Fibroblast of peridontal ligament (primary cell): ENCODE measurements around the gene MBOAT2.
A peak's percentile ranks its signal among the peaks of the same experiment; 100 is the strongest.
"Not testable (repeated sequence)": the region's sequence is repeated elsewhere in the genome, so short reads cannot be mapped to it uniquely, and the experiment has no call there.

Experiments
- DNase-seq: peaks from one replicate; pipeline ENCODE4 v3.0.0-alpha.2; 2010; ENCODE audit errors: extremely low read depth

The MBOAT2 gene, protein sequence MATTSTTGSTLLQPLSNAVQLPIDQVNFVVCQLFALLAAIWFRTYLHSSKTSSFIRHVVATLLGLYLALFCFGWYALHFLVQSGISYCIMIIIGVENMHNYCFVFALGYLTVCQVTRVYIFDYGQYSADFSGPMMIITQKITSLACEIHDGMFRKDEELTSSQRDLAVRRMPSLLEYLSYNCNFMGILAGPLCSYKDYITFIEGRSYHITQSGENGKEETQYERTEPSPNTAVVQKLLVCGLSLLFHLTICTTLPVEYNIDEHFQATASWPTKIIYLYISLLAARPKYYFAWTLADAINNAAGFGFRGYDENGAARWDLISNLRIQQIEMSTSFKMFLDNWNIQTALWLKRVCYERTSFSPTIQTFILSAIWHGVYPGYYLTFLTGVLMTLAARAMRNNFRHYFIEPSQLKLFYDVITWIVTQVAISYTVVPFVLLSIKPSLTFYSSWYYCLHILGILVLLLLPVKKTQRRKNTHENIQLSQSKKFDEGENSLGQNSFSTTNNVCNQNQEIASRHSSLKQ

DNA sequence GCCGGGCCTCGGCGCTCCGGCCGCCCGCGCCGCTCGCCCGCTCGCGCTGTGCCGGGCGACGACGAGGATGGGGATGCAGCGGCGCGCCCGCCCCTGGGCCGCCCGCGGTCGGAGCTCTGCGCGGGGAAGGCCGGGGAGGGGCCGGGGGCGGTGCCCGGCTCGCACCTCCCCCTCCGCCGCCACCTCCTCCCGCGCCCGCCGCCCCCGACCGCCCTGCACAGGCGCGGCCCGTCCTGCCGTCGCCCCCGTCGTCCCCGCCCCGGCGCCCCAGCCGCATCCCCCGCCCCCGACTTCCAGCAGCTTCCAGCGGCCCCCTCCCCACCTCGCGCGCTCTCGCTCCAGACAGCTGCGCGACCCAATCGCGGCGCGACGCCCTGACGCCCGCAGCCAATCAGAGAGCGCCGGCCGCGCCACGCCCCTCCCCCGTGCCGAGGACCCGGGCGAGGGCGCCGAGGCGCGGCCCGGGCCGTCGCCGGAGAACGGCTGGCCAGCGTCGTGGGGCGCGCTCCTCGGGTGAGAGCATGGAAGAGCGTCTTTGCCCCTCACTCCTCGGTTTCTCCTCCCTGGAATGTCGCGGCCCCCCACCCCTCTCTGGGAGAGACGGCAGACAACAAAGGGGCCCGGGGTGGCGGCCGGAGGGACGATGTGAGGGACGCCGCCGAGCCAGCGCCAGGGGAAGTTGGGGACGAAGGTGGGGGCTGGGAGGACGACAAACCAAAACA lies at the start of gene MBOAT2:
Gene MBOAT2 (minus strand): TSS at position 69 of the 722 bp plus-strand sequence. CDS start 70 bp downstream, outside the sequence.
- DNase-seq: peak; percentile 85

GRCh38 chr2:9052821-9053533 lies 49.5 kb upstream of the MBOAT2 start:
- no peak for DNase-seq

GRCh38 chr2:9051451-9051850 lies 48.0 kb upstream of the MBOAT2 start:
- not testable (repeated sequence) for DNase-seq

DNA sequence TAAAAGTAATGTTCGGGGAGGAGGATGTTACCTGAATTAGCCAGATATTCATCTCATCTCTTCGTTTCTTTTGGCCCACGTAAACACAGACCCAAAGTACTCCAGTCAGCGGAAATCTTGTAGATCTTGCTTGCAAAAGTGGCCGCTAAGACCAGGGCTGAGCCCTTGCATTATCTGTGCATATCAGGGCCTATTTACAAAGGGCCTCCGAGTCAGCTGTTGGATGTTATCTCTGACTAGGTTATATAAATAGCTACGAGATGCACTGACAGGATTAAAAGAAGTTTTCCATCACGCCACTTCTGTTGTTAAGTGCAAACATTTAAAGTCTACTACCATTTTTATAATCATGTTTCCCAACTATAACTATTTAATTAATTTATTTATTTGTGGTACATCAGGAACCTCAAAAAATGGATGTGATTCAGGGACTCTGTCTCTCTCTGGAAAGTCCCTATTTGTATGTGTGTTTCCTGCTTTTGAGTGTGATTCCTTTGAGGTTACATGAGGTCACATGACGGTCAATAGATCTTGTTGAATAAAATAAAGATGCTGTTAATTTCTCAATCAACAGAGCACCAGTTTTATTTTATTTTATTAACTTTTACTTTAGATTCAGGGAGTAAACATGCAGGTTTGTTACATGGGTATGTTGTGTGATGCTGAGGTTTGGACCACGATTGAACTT lies 46.8 kb upstream of the MBOAT2 start:
- DNase-seq: no peak

- DNase-seq: no peak
Measured at GRCh38 chr2:9045595-9045994, 42.1 kb upstream of the MBOAT2 start.

GRCh38 chr2:9043491-9043890 lies 40.0 kb upstream of the MBOAT2 start:
- DNase-seq: not testable (repeated sequence)

GRCh38 chr2:9037166-9037565 lies 33.7 kb upstream of the MBOAT2 start:
- peak; percentile 48 for DNase-seq

DNA sequence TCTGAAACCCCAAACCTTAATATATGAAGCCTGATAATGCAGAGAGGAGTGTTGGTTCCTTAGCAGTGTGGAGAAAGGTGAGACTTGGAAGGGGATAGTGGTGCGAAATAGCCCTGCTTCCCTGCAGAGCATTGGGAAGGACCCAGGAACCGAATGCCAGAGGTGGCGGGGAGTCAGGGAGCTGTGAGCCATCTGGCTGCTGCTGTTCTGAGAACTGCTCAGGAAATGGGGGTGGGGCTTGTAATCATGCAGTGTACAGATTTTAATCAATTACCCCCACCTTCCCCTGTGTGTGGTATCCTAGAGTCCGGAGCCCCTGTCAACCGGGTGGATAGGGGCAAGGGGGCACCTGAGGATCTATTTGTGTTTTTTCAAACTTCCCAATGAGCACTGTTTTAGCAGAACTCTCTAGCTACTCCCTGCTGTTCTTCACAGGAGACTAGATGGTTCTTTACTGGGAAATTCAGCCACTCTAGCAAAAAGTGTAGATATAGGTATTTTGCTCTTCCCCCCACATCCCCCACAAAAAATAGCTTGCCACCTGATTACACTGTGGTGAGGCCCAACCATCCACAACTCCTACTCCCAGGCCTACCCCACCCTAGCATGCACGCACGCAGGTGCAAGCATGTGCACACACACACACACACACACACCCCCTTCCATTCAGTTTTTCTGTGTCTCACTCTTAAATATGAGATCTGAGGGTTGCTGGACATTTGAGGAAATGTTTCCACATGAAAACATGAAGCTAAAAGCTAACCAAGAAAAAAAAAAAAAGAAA lies 30.1 kb upstream of the MBOAT2 start:
- DNase-seq: no peak

- DNase-seq: no peak
Measured at GRCh38 chr2:9032536-9033255, 29.2 kb upstream of the MBOAT2 start.

DNA sequence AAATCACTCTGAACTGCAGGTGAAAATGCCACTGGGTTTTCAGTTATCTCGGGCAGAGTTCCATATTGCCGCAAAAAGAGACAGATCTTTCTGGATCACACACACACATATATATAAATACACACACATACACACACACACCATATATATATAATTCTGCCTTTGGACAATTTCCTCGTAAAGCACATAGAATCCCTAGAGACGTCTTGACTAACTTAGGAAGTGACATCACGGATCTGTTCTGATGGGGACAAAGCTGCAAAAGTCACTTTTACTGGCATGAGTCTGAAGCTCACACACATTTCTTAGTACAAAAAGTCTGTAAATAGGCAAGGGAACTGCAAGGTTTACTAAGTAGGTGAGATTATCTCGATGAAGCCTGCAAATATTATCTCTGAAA lies 28.6 kb upstream of the MBOAT2 start:
- DNase-seq: no peak

DNA sequence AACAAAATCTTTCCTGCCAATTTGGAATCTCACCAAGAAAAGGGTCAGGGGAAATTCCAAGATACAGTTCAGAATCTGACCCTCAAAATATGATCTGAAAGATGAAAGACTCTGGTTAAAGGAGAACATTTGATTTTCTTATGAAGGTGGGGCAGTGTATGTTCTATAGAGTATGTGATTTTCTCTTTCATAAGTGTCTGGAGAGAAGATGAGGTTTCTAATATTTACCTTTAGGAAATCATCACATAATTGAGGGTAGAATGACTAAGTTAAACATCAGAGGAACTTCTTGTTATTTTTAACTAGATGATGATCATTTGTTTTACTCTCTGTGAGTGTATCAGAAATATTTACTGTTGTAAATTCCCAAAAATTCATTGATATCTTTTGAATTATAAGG lies 27.8 kb upstream of the MBOAT2 start:
- no peak for DNase-seq

DNA sequence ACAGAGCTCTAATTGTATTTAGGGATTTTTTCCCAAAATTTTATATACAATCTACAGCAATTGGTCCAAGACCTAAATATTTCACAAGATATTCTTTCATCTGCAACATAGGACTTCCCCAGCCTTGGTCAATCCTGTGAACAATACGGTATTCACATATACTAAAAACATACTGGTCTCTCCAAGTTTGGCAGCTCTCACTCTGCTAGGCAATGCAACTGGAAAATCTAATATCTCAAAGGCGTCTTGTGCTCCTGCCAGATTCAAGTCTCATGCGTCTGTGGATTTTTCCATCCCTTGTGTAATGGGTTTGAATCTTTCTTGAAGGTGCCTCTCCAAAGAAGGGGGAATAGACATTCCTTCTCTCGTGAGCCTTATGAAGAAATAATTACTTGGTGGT lies 27.4 kb upstream of the MBOAT2 start:
- peak; percentile 75 for DNase-seq

DNA sequence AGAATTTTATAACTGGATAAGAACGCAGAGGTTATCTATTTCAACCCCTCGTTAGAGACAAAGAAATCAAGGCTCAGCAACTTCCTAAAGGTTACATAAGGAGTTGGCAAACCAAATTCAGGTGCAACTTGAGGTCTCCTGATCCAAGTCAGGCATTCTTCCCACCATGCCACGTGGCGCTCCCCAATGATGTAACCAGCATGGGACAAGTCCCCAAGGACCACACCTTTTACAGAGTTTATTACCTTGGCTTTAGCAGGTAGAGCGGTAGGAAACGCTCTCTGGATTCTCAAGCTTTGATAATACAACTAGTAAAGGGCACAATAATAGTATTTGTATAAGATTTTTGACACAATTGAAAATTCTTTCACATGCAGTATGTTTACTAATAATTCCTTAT lies 26.7 kb upstream of the MBOAT2 start:
- DNase-seq: no peak

GRCh38 chr2:9029721-9030120 lies 26.2 kb upstream of the MBOAT2 start:
- no peak for DNase-seq

DNA sequence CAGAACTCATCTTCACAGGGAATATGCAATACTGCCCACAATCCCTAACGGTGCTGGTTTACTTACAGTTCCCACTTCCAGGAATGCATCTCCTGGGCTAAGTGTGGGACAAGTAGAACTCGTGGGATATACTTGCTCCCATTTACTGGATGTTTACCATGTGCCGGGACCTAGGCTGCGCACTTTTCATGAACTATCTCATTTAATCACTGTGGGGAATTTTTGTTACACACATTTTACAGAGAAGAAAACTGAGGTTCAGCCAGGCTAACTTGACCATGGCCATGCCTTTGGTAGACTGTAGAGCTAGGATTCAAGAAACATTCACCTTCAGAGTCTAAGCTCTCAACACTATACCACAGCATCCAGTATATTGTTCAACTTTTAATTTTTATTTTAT lies 24.4 kb upstream of the MBOAT2 start:
- no peak for DNase-seq

- no peak for DNase-seq
Measured at GRCh38 chr2:9025746-9026145, 22.3 kb upstream of the MBOAT2 start.

DNA sequence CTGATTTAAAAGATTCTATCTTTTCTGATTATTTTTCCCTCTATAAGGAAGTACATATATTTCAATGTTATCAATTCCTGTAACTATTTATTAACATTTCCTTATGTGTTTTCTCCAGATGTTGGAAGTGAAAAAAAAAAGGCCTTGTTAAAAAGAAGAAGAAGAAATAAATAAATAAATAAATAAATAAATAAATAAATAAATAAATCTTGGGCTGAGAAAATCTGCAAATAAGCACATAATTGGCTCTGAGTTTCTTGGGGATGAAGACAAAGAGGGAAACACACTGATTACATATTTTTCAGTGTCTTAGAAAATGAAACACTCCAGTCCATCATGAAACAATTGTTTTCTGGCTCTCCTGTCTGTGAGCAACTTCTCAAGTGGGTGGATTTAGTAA lies 21.1 kb upstream of the MBOAT2 start:
- no peak for DNase-seq

DNA sequence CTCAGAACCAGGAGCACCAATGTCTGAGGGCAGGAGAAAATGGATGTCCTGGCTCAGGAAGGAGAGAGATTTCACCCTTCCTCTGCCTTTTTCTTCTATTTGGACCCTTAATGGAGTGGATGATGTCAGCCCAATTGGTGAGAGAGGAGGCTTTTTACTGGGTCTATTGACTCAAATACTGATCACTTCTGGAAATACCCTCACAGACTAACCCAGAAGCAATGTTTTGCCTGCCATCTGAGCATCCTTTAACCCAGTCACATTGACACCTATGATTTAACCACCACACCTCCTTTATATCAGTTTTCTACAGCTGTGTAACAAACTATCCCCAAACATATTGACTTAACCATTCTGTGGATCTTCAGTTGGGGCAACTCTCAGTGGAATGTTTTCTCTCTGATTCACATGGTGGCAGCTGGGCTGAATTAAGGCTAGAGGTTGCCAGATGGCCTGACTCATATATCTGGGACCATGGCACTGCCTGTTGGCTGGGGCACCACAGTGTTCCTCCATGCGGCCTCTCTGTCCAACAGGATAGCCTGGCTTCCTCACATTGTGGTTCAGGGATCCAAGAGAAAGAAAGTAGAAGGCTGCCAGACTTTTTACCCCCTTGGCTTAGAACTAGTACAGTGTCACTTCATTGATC lies 18.2 kb upstream of the MBOAT2 start:
- DNase-seq: peak; percentile 53

- DNase-seq: no peak
Measured at GRCh38 chr2:9020267-9020666, 16.8 kb upstream of the MBOAT2 start.

DNA sequence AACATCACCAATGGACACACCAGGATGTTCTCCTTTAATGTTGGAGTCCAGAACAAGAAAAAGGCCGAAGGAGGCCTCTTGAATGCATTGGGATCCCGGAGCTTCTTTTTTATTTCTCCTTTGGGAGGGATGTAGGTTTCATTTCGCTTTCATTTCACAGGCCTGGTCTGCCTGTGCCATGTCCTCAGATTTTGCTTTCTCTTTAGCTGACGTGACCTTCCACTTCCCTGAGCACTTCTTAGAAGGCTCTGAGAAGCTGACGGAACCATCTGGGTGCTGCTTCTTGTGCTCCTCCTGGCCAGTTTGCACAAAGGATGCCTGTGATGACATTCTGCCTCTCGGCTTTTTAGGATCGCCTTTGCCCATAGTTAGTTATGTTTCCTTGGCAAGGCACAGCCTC lies 15.1 kb upstream of the MBOAT2 start:
- peak; percentile 43 for DNase-seq
